Transverse colon (tissue), 4 donors: Measurements from ENCODE around the gene MTMR12. TPM values are rescaled to one million over a fixed set of nuclear protein-coding genes. Genes with fewer than 3 reads are reported as not detected.

Experiments used
- DNase-seq: peaks from one replicate; pipeline ENCODE4 v3.0.0-alpha.2; 2019
- H3K27ac ChIP-seq, 4 donors: fragments of 200-600 bp; sonication (generic); 2 replicates each; pipeline ENCODE4 v1.5.1; 2016 to 2018; ENCODE audit warnings: inconsistent platforms in 4 of 4
- H3K27me3 ChIP-seq: fragments of 200-600 bp; sonication (generic); 2 replicates; pipeline ENCODE4 v1.5.1; 2017; ENCODE audit warnings: inconsistent platforms
- H3K36me3 ChIP-seq, 4 donors: fragments of 200-600 bp; sonication (generic); 2 replicates each; pipeline ENCODE4 v1.5.1; 2017 to 2019; ENCODE audit warnings: inconsistent platforms in 4 of 4
- H3K4me1 ChIP-seq, 4 donors: fragments of 200-600 bp; sonication (generic); 2 replicates each; pipeline ENCODE4 v1.5.1; 2017 to 2020; ENCODE audit warnings: inconsistent platforms in 4 of 4
- H3K4me3 ChIP-seq, 4 donors: fragments of 200-600 bp; sonication (generic); 1 replicate in 1 of 4; 2 replicates in 3 of 4; pipeline versions ENCODE4 v1.5.1 to v1.6.1; 2017 to 2019; ENCODE audit warnings: inconsistent platforms in 4 of 4
- H3K9me3 ChIP-seq, 2 donors: fragments of 200-600 bp; sonication (generic); 2 replicates each; pipeline ENCODE4 v1.5.1; 2017 to 2019; ENCODE audit warnings: inconsistent platforms in 2 of 2
- EP300 ChIP-seq: sonication (generic); formaldehyde crosslinking; IDR thresholded peaks from one replicate; pipeline ENCODE4 v1.6.1; 2017; ENCODE audit warnings: antibody characterized with exemption, low read depth
- POLR2A ChIP-seq: fragments of 450-650 bp; IDR thresholded peaks from one replicate; pipeline ENCODE4 v1.6.1; 2016; ENCODE audit warnings: antibody characterized with exemption, mild to moderate bottlenecking, moderate library complexity
- POLR2AphosphoS5 ChIP-seq, 3 donors: sonication (generic); formaldehyde crosslinking; IDR thresholded peaks; one replicate each; pipeline ENCODE4 v1.6.1; 2016; ENCODE audit warnings: antibody characterized with exemption in 3 of 3
- WGBS, 2 donors: methylation state at CpG; one replicate each; pipeline ENCODE4 v1.1.5; 2018; ENCODE audit warnings: low coverage in 1 of 2; 5-methylcytosine and 5-hydroxymethylcytosine counted together
- in situ Hi-C, 4 donors: fragments of 200-750 bp; cut with MboI; loops; one replicate each; pipeline versions ENCODE4 v1.15.0 to v1.15.1; 2017; ENCODE audit warnings: low sequenced_read_pairs in 3 of 4, low pct_ligation_motif_present in 1 of 4, low pct_unique_long_range_greater_than_20kb in 1 of 4
- intact Hi-C: fragments of 100-400 bp; cut with DNase I; formaldehyde crosslinking; loops from one replicate; pipeline ENCODE4 v1.15.1; 2023; ENCODE audit warnings: low total_unique reads
- total RNA-seq, 4 donors: library from RNA; depleted of rRNA; stranded (reverse); fragments of >200 nt; gene quantifications; one replicate each; pipeline ENCODE4 v1.1.0, GENCODE V29; 2016
- TF ChIP-seq, protein P1 (sequence below), 5 experiments: fragments of 200-600 bp in 3 of 5; fragments of 450-650 bp in 2 of 5; sonication (generic) in 3 of 5; IDR thresholded peaks; 1 replicate in 2 of 5; 2 replicates in 3 of 5; pipeline ENCODE4 v1.5.1; 2016 to 2017; ENCODE audit warnings: antibody characterized with exemption in 5 of 5, inconsistent platforms in 3 of 5, mild to moderate bottlenecking in 2 of 5, moderate library complexity in 1 of 5

MTMR12 gene
- total RNA-seq, 4 donors from 2014 or later, result 10.1 to 27.9 (median 16.1) TPM

DNA sequence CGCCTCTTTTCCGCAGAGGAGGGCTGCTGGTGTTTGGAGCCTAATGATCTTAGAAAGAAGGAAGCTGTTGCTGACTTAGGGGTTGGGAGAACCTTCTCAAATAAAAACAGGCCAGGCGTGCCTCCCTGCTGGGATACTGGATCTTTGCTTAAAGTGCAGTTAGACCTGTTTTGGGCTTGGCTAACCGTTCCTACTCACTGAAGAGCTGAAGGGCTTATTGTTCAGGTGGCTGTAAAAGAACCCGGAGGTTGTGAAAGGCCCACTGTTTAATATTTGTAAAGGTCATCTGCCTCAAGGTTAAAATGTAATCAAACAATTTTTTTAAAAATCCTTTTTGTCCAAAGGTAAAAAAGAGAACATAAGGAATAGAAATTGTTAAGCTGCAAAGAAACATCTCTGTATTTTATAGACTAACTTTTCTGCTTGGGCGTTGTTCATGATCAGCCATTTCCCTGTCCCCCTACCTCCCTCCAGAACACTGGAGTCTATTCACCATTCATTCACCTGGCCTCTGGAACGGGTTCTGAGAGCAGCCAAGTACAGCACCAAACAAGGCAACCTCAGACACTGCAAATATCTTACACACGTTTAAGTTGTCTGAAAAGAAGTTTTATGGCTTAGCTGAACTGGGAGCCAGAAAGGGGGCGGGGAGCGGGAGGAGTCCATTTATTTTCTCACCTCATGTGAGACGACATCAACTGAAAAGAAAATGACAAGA, 18.6 kb upstream of the MTMR12 start:
- WGBS, 2 donors, result 38 to 48% methylated on average over 8 to 11 of the region's 11 CpGs
- intact Hi-C loops, result no loop called here
- Histone ChIP-seq H3K27me3 (no peaks in the 10 kb centered on the region), H3K4me1 (peaks cover 8 to 30% (median 22%) of the 10 kb centered on the region in 4 donors), H3K9me3 (no peaks in the 10 kb centered on the region), H3K36me3 (no peaks in the 10 kb centered on the region), H3K4me3 (no peak overlapping the region), H3K27ac (peak overlapping the region; percentile 31 to 74 (median 70))
- DNase-seq, result peak; percentile 76
- in situ Hi-C loops, result loop anchor here in 2 of 4 donors (10.0 to 25.0 kb wide), 2 partner anchors 94 to 107 kb away; no protein-coding TSS in a partner anchor
- no peak for TF ChIP-seq EP300
- no peak for TF ChIP-seq POLR2A
- TF ChIP-seq, protein P1, sequence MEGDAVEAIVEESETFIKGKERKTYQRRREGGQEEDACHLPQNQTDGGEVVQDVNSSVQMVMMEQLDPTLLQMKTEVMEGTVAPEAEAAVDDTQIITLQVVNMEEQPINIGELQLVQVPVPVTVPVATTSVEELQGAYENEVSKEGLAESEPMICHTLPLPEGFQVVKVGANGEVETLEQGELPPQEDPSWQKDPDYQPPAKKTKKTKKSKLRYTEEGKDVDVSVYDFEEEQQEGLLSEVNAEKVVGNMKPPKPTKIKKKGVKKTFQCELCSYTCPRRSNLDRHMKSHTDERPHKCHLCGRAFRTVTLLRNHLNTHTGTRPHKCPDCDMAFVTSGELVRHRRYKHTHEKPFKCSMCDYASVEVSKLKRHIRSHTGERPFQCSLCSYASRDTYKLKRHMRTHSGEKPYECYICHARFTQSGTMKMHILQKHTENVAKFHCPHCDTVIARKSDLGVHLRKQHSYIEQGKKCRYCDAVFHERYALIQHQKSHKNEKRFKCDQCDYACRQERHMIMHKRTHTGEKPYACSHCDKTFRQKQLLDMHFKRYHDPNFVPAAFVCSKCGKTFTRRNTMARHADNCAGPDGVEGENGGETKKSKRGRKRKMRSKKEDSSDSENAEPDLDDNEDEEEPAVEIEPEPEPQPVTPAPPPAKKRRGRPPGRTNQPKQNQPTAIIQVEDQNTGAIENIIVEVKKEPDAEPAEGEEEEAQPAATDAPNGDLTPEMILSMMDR (IDR thresholded peaks at IDR 0.05), result no peak
- no peak for TF ChIP-seq POLR2AphosphoS5 (IDR thresholded peaks at IDR 0.05)

GRCh38 chr5:32330126-32330971, 17.6 kb upstream of the MTMR12 start:
- intact Hi-C loops, result no loop called here
- DNase-seq, result no peak
- Histone ChIP-seq H3K27ac (peak overlapping the region; percentile 31 to 74 (median 70)), H3K4me3 (no peak overlapping the region), H3K36me3 (no peaks in the 10 kb centered on the region), H3K9me3 (no peaks in the 10 kb centered on the region), H3K4me1 (peaks cover 8 to 30% (median 22%) of the 10 kb centered on the region in 4 donors), H3K27me3 (no peaks in the 10 kb centered on the region)
- no peak for TF ChIP-seq EP300
- TF ChIP-seq, protein P1 (IDR thresholded peaks at IDR 0.05), result no peak
- TF ChIP-seq POLR2AphosphoS5 (IDR thresholded peaks at IDR 0.05), result no peak
- no peak for TF ChIP-seq POLR2A
- in situ Hi-C loops, result loop anchor here in 2 of 4 donors (10.0 to 25.0 kb wide), 2 partner anchors 93 to 106 kb away; no protein-coding TSS in a partner anchor
- whole genome bisulfite sequencing, 2 donors, result 40 to 66% methylated on average over 1 to 8 of the region's 11 CpGs

GRCh38 chr5:32329395-32329834, 16.7 kb upstream of the MTMR12 start:
- DNase-seq, result peak; percentile 75
- no peaks in the 10 kb centered on the region for H3K9me3 ChIP-seq
- H3K36me3 ChIP-seq, result no peaks in the 10 kb centered on the region
- in situ Hi-C loops, result loop anchor here in 1 of 4 donors (25.0 kb wide), 1 partner anchor 92 kb away; no protein-coding TSS in a partner anchor
- intact Hi-C loops, result no loop called here
- H3K27me3 ChIP-seq, result no peaks in the 10 kb centered on the region
- no peak overlapping the region for H3K4me3 ChIP-seq
- H3K4me1 ChIP-seq, result peaks cover 8 to 30% (median 22%) of the 10 kb centered on the region in 4 donors
- H3K27ac ChIP-seq, result peak overlapping the region in 3 of 4 donors; percentile 9 to 74 (median 71)
- TF ChIP-seq, protein P1 (IDR thresholded peaks at IDR 0.05), result peak; percentile 59 to 64 (median 60)
- TF ChIP-seq POLR2AphosphoS5 (IDR thresholded peaks at IDR 0.05), result no peak
- TF ChIP-seq EP300, result no peak
- TF ChIP-seq POLR2A, result no peak
- WGBS, 2 donors, result 29 to 40% methylated on average over 2 to 10 of the region's 10 CpGs
